HG03135 (cell line): Measurements from ENCODE around the gene ABCC10.
"Not testable (repeated sequence)": the region's sequence is repeated elsewhere in the genome, so short reads cannot be mapped to it uniquely, and the experiment has no call there.

ENCODE experiments used
- ATAC-seq: cut with Tn5 transposase; IDR thresholded peaks from one replicate; pipeline ENCODE4 v1.9.1; 2021; ENCODE audit warnings: mild to moderate bottlenecking, moderate library complexity; ENCODE audit not compliant: unreplicated experiment

The ABCC10 gene

DNA sequence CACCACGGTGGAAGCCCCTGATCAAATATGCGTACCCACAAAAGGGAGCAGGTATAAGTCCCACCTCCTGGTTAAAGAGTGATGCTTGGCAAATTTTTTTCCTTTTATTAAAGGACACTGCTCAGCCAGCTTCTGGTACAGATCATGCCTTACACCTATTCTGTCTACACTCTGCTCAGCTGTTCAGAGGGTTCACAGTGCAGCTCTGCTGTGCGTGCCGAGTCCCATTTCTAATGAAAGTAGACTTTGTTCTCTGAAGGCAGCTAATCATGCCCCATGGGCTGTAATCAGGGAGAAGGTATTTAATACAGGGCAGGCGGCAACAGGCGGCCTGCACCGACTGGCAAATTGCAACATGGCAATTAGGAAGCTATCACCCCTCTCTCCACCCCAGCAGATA is 66.5 kb downstream of the ABCC10 start:
- no peak for ATAC-seq

DNA sequence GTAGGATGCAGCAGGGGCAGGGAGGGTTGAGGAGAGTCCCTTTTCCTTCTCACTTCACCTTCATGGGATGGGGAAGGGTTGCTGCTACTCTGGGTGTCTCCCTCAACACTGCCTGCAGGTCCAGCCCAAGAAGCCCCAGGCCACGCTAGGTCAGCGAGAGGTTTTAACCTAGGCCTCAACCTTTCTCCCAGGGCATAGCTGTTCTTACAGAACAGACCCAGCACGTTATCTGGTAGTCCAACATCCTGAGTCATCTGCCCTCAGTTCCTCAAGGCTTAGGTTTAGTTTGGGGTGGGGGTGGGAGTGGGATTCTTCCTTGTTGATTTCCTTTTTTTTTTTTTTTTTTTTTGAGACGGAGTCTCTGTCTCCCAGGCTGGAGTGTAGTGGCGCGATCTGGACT is 67.0 kb downstream of the ABCC10 start:
- no peak for ATAC-seq

DNA sequence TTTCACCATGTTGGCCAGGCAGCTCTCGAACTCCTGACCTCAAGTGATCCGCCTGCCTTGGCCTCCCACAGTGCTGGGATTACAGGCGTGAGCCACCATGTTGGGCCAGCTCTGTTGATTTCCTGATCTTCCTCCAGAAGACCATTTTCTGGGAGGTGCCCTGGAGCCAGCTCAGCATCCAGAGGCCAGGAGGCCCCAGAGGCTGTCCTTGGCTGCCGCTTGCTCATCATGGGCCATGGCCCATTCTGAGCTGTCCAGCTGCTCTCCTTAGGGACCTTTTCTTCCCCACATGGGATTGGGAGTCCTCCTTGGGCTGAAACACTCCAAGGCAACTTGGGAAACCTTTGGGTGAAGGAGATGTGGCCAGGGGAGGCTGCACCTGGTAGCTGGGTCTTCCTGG is 67.4 kb downstream of the ABCC10 start:
- no peak for ATAC-seq

DNA sequence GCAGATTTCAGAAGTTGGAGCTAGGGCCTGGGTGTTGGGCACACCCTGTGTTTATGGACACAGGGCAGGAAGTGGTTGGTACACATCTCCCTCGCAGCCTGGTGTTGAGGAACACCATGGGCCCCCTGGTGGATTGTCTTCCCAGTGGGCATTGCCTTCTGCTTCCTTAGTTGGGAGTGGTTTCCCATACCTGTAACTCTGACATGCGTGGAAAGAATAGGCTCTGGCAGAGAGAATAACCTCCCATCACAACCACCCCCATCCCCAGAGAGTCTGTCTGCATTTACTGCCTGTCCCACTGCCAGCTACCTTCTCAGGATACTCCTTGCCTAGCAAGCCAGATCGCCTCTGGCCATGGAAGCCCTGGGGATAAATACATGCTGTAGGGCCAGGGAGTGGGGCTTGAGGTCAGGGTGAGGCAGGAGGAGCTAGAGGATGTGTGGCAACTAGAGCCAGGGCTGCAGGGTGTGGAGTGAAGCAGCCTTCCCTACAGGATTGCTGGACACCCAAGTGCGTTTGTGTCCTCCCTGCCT is 68.1 kb downstream of the ABCC10 start:
- ATAC-seq, result no peak

DNA sequence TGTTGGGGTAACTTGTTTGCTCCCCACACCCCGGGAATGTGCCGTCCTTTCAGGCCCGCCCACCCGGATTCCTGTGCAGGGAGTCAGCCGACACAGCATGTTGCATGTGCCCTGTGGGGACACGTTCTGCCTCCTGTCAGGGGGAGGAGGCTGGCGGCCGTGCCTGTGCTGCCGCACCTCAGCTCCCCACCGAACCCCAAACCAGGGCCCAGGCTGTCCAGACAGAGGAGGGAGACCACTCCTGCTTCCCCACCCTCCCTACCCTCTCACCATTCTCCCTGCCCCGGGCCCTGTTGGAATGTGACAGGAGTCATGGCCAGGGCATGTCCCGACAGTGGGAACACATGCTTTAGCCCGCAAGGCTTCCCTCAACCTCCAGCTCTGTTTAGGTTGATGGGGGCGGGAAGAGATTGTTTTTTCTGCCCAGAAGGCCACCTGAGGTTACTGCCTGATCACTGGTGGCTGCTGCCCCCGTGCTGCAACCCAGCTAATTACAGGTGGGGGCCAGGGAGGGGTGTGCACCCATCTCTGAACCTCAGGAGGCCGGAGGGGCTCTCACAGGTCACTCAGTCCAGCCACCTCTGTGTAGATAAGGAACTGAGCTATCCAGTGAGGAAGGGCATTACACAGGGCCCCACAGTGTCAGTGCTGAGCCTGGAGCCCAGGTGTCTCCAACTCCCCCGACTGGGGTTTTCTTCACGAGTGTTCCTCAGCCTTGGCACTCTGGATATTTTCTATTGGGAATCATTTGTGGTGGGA is 69.2 kb downstream of the ABCC10 start:
- ATAC-seq, result no peak

DNA sequence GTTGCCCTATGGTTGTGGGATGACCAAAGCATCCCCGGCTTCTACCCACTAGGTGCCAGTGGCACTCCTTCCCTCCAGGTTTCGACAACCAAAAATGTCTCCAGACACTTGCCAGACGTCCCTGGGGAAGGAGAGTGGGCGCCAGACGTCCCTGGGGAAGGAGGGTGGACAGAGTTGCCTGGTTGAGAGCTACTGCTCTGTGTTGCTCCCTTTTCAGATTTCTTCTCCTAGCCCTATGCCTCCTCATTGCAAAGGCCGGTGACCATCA is 69.7 kb downstream of the ABCC10 start:
- ATAC-seq, result no peak

DNA sequence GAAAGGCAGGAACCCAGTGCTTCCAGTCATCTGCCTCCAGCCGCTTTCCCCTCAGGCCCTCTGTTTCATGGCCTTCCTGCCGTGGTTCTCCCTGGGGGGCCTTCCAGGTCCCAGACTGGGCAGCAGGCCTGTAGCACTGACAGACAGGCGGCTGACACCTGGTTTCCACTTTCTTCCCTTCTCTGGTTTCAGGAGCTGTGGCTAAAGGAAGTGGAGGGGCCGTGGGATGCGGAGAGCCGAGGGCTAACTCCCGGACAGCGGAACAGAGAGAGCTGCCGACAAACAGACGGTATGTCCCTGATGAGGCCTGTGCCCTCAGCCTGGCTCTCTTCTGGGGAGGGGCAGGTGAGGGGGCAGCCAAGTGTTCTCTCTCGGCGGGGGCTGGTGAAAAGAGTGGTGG is 70.3 kb downstream of the ABCC10 start:
- no peak for ATAC-seq

DNA sequence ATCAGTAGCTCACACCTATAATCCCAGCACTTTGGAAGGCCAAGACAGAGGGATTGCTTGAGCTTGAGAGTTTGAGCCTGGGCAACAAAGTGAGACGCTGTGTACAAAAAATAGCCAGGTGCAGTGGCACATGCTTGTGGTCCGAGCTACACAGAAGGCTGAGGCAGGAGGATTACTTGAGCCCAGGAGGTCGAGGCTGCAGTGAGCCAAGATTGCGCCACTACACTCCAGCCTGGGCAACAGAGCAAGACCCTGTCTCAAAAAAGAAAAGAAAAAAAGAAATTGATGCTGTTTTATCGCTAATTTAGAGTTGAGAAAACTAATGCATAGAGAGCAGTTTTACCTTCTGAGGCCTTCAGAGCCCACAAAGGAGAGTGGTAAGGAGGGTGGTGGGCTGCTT is 71.0 kb downstream of the ABCC10 start:
- ATAC-seq, result not testable (repeated sequence)

DNA sequence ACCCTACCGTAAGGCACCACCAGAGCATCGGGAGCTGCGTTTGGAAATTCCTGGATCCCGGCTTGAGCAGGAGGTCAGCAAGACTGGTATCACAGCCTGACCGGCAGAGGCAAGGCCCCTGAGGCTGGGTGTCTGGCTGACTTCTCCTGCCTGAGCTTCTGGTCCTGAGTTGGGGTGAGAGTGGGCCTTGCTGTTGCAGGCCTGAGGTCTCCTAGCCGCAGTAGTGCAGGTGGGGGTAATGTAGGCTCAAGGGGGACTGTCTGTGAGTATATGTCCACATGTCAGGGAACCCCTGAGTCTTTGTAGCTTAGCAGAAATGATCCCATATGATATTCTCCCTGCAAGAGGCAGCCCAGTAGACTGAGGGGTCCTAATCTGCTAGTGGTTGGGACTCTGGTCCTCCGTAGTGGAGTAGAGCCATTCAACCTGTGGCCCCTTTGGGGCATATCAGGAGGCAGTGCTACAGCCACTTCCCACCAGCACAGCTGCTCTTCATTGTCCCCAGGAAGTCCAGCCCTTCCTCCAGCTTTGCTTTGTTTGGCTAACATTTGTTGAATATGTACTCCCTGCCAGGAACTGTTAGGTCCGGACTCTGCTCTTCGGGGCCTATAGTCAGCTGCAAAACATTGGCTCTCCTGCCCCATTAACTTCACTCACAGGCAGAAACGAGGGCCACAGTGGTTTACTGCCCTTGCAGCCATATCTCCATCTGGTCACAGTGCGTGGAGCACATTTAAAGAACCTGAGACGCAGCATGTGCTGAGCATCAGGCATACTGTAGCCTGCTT is 71.9 kb downstream of the ABCC10 start:
- ATAC-seq, result no peak
